ENCODE results near the gene ZSWIM7. TPM values are rescaled to one million over a fixed set of nuclear protein-coding genes. Genes with fewer than 3 reads are reported as not detected.
A peak's percentile ranks its signal among the peaks of the same experiment; 100 is the strongest.

The ZSWIM7 gene
- polyA plus RNA-seq, 3 donors, result 43.1 to 70.1 (median 67.1) TPM

GRCh38 chr17:16036261-16036660 lies 36.8 kb upstream of the ZSWIM7 start:
- DNase-seq, result no peak
- Mint-ChIP-seq H3K27me3 (ENCODE audit: low read depth in 3 of 3) (no peaks in the 10 kb centered on the region), H3K27ac (no peak overlapping the region), H3K9me3 (peaks cover 0 to 3% (median 0%) of the 10 kb centered on the region in 7 donors), H3K4me3 (no peak overlapping the region), H3K4me1 (no peaks in the 10 kb centered on the region), H3K36me3 (peaks cover 92 to 96% of the 10 kb centered on the region in 2 donors)
- H4K20me1 ChIP-seq (ENCODE audit: insufficient read depth, low read length), result peaks cover 4% of the 10 kb centered on the region
- WGBS (ENCODE audit: insufficient coverage), result 100% methylated on average over 1 of the region's 2 CpGs
- H3K79me2 ChIP-seq (ENCODE audit: insufficient read depth, low read length), result no peaks in the 10 kb centered on the region
- no peaks in the 10 kb centered on the region for H3K4me1 ChIP-seq (ENCODE audit: control insufficient read depth in 1 of 2, insufficient read depth in 2 of 2, low read length in 2 of 2)
- H3K9me3 ChIP-seq (replicated peaks in 1 of 2; ENCODE audit: control insufficient read depth in 1 of 2, insufficient read depth in 1 of 2, low read length in 2 of 2), result no peaks in the 10 kb centered on the region
- no peak overlapping the region for H3K4me2 ChIP-seq (replicated peaks; ENCODE audit: extremely low read depth, low read length, poor library complexity, severe bottlenecking)
- no peak for TF ChIP-seq CTCF (IDR thresholded peaks at IDR 0.05)
- H3K4me3 ChIP-seq (replicated peaks in 1 of 3; ENCODE audit: low read depth in 2 of 3, low read length in 3 of 3), result no peak overlapping the region
- no peak overlapping the region for H3K9ac ChIP-seq (ENCODE audit: insufficient read depth, low read length, poor library complexity, severe bottlenecking)
- H2AFZ ChIP-seq (ENCODE audit: insufficient read depth, low read depth, low read length, poor library complexity, severe bottlenecking), result no peak overlapping the region
- H3K27me3 ChIP-seq (ENCODE audit: control insufficient read depth in 2 of 2, insufficient read depth in 2 of 2, low read length in 2 of 2), result no peaks in the 10 kb centered on the region
- intact Hi-C loops (cut with micrococcal nuclease), result no loop called here
- peaks cover 94 to 100% of the 10 kb centered on the region in 2 donors for H3K36me3 ChIP-seq (replicated peaks in 1 of 2; ENCODE audit: control insufficient read depth in 1 of 2, insufficient read depth in 2 of 2, low read length in 2 of 2)
- H3K27ac ChIP-seq (ENCODE audit: low read depth in 1 of 2, low read length in 2 of 2), result no peak overlapping the region

- Mint-ChIP-seq H3K27ac (peak overlapping the region in 3 of 7 donors; percentile 22 to 65 (median 40)), H3K36me3 (peaks cover 96 to 98% of the 10 kb centered on the region in 2 donors)
- no peaks in the 10 kb centered on the region for H3K27me3 ChIP-seq (ENCODE audit: control insufficient read depth in 2 of 2, insufficient read depth in 2 of 2, low read length in 2 of 2)
These were observed 34.3 kb upstream of the ZSWIM7 start for GRCh38 chr17:16033729-16034349.

More at GRCh38 chr17:16033729-16034349, 34.3 kb upstream of the ZSWIM7 start:
- TF ChIP-seq CTCF (IDR thresholded peaks at IDR 0.05), result no peak
- Histone ChIP-seq H3K4me3 (replicated peaks in 1 of 3; ENCODE audit: low read depth in 2 of 3, low read length in 3 of 3) (no peak overlapping the region), H3K9ac (ENCODE audit: insufficient read depth, low read length, poor library complexity, severe bottlenecking) (no peak overlapping the region), H3K79me2 (ENCODE audit: insufficient read depth, low read length) (no peaks in the 10 kb centered on the region), H4K20me1 (ENCODE audit: insufficient read depth, low read length) (peaks cover 4% of the 10 kb centered on the region), H3K36me3 (replicated peaks in 1 of 2; ENCODE audit: control insufficient read depth in 1 of 2, insufficient read depth in 2 of 2, low read length in 2 of 2) (peaks cover 95 to 100% of the 10 kb centered on the region in 2 donors), H3K4me2 (replicated peaks; ENCODE audit: extremely low read depth, low read length, poor library complexity, severe bottlenecking) (no peak overlapping the region), H3K9me3 (replicated peaks in 1 of 2; ENCODE audit: control insufficient read depth in 1 of 2, insufficient read depth in 1 of 2, low read length in 2 of 2) (no peaks in the 10 kb centered on the region), H3K27ac (ENCODE audit: low read depth in 1 of 2, low read length in 2 of 2) (no peak overlapping the region), H2AFZ (ENCODE audit: insufficient read depth, low read depth, low read length, poor library complexity, severe bottlenecking) (no peak overlapping the region), H3K4me1 (ENCODE audit: control insufficient read depth in 1 of 2, insufficient read depth in 2 of 2, low read length in 2 of 2) (no peaks in the 10 kb centered on the region)
- Mint-ChIP-seq H3K9me3 (peaks cover 0 to 3% (median 0%) of the 10 kb centered on the region in 7 donors), H3K27me3 (ENCODE audit: low read depth in 3 of 3) (no peaks in the 10 kb centered on the region), H3K4me3 (no peak overlapping the region), H3K4me1 (no peaks in the 10 kb centered on the region)
- WGBS (ENCODE audit: insufficient coverage), result 100% methylated on average over 1 of the region's 7 CpGs
- no peak for DNase-seq
- intact Hi-C loops (cut with micrococcal nuclease), result no loop called here
